ENCODE data around the gene ZNF638. TPM values are rescaled to one million over a fixed set of nuclear protein-coding genes. Genes with fewer than 3 reads are reported as not detected.
"Not testable (repeated sequence)": the region's sequence is repeated elsewhere in the genome, so short reads cannot be mapped to it uniquely, and the experiment has no call there.

The ZNF638 gene
- total RNA-seq, 1 donor from 2014 or later = 211 TPM

- H3K27ac Mint-ChIP-seq (ENCODE audit: unreplicated experiment) = no peak overlapping the region
- peaks cover 4% of the 10 kb centered on the region for H3K36me3 Mint-ChIP-seq (ENCODE audit: unreplicated experiment)
- no peaks in the 10 kb centered on the region for H3K4me1 Mint-ChIP-seq (ENCODE audit: low read depth, unreplicated experiment)
- no peak overlapping the region for H3K4me3 Mint-ChIP-seq (ENCODE audit: unreplicated experiment)
- no peaks in the 10 kb centered on the region for H3K9me3 Mint-ChIP-seq (ENCODE audit: unreplicated experiment)
- TF ChIP-seq, protein P1, sequence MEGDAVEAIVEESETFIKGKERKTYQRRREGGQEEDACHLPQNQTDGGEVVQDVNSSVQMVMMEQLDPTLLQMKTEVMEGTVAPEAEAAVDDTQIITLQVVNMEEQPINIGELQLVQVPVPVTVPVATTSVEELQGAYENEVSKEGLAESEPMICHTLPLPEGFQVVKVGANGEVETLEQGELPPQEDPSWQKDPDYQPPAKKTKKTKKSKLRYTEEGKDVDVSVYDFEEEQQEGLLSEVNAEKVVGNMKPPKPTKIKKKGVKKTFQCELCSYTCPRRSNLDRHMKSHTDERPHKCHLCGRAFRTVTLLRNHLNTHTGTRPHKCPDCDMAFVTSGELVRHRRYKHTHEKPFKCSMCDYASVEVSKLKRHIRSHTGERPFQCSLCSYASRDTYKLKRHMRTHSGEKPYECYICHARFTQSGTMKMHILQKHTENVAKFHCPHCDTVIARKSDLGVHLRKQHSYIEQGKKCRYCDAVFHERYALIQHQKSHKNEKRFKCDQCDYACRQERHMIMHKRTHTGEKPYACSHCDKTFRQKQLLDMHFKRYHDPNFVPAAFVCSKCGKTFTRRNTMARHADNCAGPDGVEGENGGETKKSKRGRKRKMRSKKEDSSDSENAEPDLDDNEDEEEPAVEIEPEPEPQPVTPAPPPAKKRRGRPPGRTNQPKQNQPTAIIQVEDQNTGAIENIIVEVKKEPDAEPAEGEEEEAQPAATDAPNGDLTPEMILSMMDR (IDR thresholded peaks at IDR 0.05; ENCODE audit: partially characterized antibody, unreplicated experiment) = no peak
- H3K27me3 Mint-ChIP-seq (ENCODE audit: unreplicated experiment) = peaks cover 3% of the 10 kb centered on the region
- no peak for DNase-seq
Measured at GRCh38 chr2:71428472-71429383, 97.1 kb downstream of the ZNF638 start.

- H3K9me3 Mint-ChIP-seq (ENCODE audit: unreplicated experiment); H3K4me3 Mint-ChIP-seq (ENCODE audit: unreplicated experiment); H3K27me3 Mint-ChIP-seq (ENCODE audit: unreplicated experiment); H3K4me1 Mint-ChIP-seq (ENCODE audit: low read depth, unreplicated experiment); DNase-seq; H3K27ac Mint-ChIP-seq (ENCODE audit: unreplicated experiment): not testable (repeated sequence)
- H3K36me3 Mint-ChIP-seq (ENCODE audit: unreplicated experiment) = peaks cover 14% of the 10 kb centered on the region
Measured at GRCh38 chr2:71445142-71445541, 113.6 kb downstream of the ZNF638 start.

- peaks cover under 1% of the 10 kb centered on the region for H3K4me1 Mint-ChIP-seq (ENCODE audit: low read depth, unreplicated experiment)
- H3K36me3 Mint-ChIP-seq (ENCODE audit: unreplicated experiment) = peaks cover 11% of the 10 kb centered on the region
- H3K27ac Mint-ChIP-seq (ENCODE audit: unreplicated experiment) = no peak overlapping the region
- H3K4me3 Mint-ChIP-seq (ENCODE audit: unreplicated experiment) = no peak overlapping the region
- H3K27me3 Mint-ChIP-seq (ENCODE audit: unreplicated experiment) = peaks cover under 1% of the 10 kb centered on the region
- no peaks in the 10 kb centered on the region for H3K9me3 Mint-ChIP-seq (ENCODE audit: unreplicated experiment)
- TF ChIP-seq, protein P1 (IDR thresholded peaks at IDR 0.05; ENCODE audit: partially characterized antibody, unreplicated experiment) = no peak
- DNase-seq = no peak
Measured at GRCh38 chr2:71446505-71446904, 114.9 kb downstream of the ZNF638 start.

- peaks cover 16% of the 10 kb centered on the region for H3K4me1 Mint-ChIP-seq (ENCODE audit: low read depth, unreplicated experiment)
- H3K4me3 Mint-ChIP-seq (ENCODE audit: unreplicated experiment) = no peak overlapping the region
- peaks cover 8% of the 10 kb centered on the region for H3K27me3 Mint-ChIP-seq (ENCODE audit: unreplicated experiment)
- no peak overlapping the region for H3K27ac Mint-ChIP-seq (ENCODE audit: unreplicated experiment)
- TF ChIP-seq, protein P1 (IDR thresholded peaks at IDR 0.05; ENCODE audit: partially characterized antibody, unreplicated experiment) = no peak
- peaks cover 4% of the 10 kb centered on the region for H3K36me3 Mint-ChIP-seq (ENCODE audit: unreplicated experiment)
- H3K9me3 Mint-ChIP-seq (ENCODE audit: unreplicated experiment) = peaks cover 6% of the 10 kb centered on the region
- no peak for DNase-seq
Measured at GRCh38 chr2:71449343-71449742, 117.8 kb downstream of the ZNF638 start.

DNA sequence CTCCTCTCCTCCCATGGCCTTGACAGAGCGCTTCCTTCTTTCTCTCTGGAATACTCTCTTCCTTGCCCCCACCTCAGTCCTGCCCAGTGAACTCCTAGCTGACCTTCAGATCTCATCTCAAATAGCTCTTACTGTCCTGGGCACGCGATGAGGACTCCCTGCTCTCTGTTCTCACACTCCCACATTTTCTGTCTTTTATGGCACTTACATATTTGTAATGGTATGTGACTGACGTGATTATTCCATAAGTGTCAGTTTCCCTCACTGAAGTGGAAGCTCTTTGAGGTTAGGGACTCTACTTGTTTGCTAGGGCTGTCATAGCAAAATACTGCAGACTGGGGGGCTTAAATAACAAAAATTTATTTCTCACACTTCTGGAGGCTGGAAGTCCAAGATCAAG, 120.1 kb downstream of the ZNF638 start:
- Mint-ChIP-seq H3K4me3 (ENCODE audit: unreplicated experiment) (no peak overlapping the region), H3K4me1 (ENCODE audit: low read depth, unreplicated experiment) (peaks cover 39% of the 10 kb centered on the region), H3K9me3 (ENCODE audit: unreplicated experiment) (peaks cover 14% of the 10 kb centered on the region), H3K27me3 (ENCODE audit: unreplicated experiment) (peaks cover 18% of the 10 kb centered on the region), H3K27ac (ENCODE audit: unreplicated experiment) (peak overlapping the region; percentile 5), H3K36me3 (ENCODE audit: unreplicated experiment) (no peaks in the 10 kb centered on the region)
- TF ChIP-seq, protein P1 (IDR thresholded peaks at IDR 0.05; ENCODE audit: partially characterized antibody, unreplicated experiment) = no peak
- no peak for DNase-seq

All from glutamatergic neuron (in vitro differentiated cells).